RWPE1 (cell line): ENCODE data around the gene TRRAP.
"Not testable (repeated sequence)": the region's sequence is repeated elsewhere in the genome, so short reads cannot be mapped to it uniquely, and the experiment has no call there.

Source experiments
- CTCF ChIA-PET: fragments of 350-600 bp; sonication (Branson Sonifier 250); formaldehyde crosslinking; extraction: SDS; loops from one replicate; lab custom pipeline; 2021; lab: Yijun Ruan, JAX
- POLR2A ChIA-PET: fragments of 400-600 bp; formaldehyde crosslinking; extraction: SDS; loops from one replicate; lab custom pipeline; 2020; ENCODE audit warnings: antibody characterized with exemption; ENCODE audit not compliant: low non-redundant PET; lab: Yijun Ruan, JAX
- DNase-seq: peaks from one replicate; pipeline ENCODE4 v3.0.0; 2012; ENCODE audit warnings: low spot score
- H3K27ac ChIP-seq: fragments of 450-650 bp; 2 replicates; pipeline ENCODE4 v1.5.1; 2017
- TF ChIP-seq, protein P1 (sequence below): fragments of 450-650 bp; conservative IDR thresholded peaks from 2 replicates; pipeline ENCODE4 v1.5.1; 2017; ENCODE audit warnings: low read depth, mild to moderate bottlenecking

The TRRAP gene

DNA sequence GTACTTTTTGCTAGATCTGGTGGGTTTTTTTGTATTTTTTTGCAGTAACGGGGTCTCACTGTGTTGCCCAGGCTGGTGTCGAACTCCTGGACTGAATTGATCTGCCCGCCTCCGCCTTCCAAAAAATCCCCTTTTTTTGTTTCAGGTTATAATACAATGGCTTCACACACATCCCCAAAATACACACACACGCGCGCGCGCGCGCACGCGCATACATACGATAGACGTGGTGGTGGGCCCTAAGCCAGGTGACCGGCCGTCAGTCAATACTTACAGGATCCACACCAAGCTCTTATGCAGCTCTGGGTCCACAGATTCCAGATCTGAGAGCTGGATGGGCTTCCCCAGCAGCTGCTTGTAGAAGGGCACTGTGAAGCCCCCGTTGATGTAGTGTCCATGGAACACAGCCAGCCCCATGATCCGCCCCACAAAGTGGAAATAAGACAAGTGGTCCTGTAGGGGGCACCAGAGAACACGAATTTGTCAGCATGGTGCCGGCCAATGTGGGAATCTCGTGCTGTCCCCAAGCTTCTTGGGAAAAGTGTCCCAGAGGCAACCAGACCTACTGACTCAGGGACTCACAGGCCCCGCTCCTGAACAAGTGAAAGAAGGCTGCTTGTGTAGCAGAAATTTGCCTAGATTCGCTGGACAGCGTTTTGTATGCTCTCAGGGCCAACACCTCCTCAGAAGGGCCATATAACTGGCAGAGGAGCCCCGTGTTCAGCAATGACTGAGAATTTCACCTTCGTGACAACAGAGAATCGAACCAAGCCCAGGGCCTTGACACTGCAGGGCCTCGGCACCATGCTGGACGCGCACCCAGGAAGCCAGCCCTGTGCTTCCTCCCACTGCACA lies 162.0 kb downstream of the TRRAP start:
- CTCF ChIA-PET = interaction anchor here (0.6 to 1.2 kb wide), 8 partner anchors 13 to 288 kb away, joined by 3 to 5 read pairs (median 3); no protein-coding TSS in a partner anchor
- POLR2A ChIA-PET = no interaction called here
- TF ChIP-seq, protein P1, sequence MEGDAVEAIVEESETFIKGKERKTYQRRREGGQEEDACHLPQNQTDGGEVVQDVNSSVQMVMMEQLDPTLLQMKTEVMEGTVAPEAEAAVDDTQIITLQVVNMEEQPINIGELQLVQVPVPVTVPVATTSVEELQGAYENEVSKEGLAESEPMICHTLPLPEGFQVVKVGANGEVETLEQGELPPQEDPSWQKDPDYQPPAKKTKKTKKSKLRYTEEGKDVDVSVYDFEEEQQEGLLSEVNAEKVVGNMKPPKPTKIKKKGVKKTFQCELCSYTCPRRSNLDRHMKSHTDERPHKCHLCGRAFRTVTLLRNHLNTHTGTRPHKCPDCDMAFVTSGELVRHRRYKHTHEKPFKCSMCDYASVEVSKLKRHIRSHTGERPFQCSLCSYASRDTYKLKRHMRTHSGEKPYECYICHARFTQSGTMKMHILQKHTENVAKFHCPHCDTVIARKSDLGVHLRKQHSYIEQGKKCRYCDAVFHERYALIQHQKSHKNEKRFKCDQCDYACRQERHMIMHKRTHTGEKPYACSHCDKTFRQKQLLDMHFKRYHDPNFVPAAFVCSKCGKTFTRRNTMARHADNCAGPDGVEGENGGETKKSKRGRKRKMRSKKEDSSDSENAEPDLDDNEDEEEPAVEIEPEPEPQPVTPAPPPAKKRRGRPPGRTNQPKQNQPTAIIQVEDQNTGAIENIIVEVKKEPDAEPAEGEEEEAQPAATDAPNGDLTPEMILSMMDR = peak; percentile 83
- H3K27ac ChIP-seq = peak overlapping the region; percentile 44
- DNase-seq = peak; percentile 83

DNA sequence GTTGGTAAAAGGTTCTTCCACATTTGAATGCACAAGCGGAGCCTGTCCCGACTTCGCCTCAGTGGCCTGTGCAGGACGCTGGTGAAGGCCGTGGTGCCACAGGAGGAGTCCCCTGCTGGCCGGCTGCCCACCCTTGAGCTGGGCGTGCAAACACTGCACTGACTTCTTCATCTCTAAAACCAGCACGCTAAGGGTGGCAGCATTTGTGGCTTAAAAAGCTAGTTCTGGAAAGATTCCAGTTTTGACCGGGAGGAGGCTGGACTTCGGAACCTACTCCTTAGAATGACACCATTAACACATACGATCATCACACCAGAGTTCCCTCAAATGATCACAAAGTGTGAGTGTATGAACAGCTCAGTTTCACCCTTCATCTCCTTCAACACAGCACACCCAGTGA lies 163.2 kb downstream of the TRRAP start:
- TF ChIP-seq, protein P1 = no peak
- H3K27ac ChIP-seq = peak overlapping the region; percentile 44
- POLR2A ChIA-PET = no interaction called here
- CTCF ChIA-PET = interaction anchor here (1.2 kb wide), 1 partner anchor 90 kb away, joined by 3 read pairs; no protein-coding TSS in a partner anchor
- DNase-seq = no peak

DNA sequence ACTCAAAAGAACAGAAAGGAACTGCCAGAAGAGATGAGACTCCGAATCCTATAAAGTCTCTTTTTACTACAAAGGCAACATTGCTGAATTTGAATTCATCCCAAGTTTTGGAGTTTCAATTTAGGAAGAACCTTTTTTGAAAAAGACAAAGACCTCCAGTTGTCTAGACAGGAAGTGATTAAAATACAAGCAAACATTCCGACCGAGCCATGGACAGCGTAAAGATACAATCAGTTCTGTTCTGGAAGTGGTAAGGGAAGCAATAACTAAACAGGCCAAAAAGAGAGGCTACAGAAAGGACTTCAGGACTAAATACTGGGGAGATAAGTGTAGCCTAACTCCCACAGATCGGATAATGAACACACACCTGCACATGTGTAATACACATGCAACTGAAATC lies 164.6 kb downstream of the TRRAP start:
- CTCF ChIA-PET = no interaction called here
- POLR2A ChIA-PET = no interaction called here
- TF ChIP-seq, protein P1 = no peak
- H3K27ac ChIP-seq = no peak overlapping the region
- DNase-seq = no peak

DNA sequence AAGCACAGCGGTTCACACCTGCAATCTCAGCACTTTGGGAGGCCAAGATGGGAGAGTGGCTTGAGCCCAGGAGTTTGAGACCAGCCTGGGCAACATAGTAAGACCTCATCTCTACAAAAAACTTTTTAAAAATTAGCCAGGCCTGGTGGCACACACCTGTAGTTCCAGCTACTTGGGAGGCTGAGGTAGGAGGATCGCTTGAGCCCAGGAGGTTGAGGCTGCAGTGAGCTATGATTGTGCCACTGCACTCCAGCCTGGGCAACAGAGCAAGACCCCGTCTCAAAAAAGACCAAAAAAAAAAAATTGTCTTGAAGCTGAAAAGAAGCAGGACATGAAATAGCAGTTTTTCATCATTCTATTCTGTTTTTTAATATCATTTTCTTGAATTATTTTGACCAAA lies 166.5 kb downstream of the TRRAP start:
- H3K27ac ChIP-seq, DNase-seq, CTCF ChIA-PET: not testable (repeated sequence)

DNA sequence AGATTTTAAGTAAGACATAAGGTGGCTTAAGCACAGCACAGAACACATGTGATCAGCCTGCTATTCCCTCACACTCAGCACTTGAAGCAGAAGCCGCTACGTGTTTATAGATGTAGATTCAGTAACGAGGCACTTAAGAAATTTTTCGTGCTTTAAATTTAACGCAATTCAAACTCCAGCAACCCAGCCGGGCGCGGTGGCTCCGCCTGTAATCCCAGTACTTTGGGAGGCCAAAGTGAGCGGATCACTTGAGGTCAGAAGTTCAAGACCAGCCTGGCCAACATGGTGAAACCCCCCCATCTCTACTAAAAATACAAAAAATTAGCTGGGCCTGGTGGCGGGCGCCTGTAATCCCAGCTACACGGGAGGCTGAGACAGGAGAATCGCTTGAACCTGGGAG lies 167.9 kb downstream of the TRRAP start:
- DNase-seq, POLR2A ChIA-PET, CTCF ChIA-PET: not testable (repeated sequence)

More for the DNA sequence above, 166.5 kb downstream of the TRRAP start:
- POLR2A ChIA-PET = not testable (repeated sequence)

DNA sequence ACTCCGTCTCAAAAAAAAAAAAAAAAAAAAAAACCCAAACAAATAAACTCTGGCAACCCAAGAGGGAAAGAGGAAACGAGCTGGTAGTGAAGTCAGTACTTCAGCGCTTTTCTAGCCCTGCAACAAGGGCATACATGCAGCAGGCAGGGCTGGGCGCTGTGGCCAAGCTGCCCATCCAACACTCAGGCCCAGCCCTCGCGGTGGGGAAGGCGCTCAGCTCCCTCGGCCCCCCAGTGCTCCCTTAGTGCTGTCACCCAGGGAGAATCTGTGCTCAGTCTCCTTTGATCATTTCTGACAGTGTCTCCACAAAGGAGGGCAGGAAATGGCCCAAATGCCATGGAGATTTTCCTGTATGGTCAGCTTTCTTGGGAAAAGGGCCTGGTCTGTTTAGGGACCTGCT lies 168.4 kb downstream of the TRRAP start:
- DNase-seq = no peak
- H3K27ac ChIP-seq = peak overlapping the region; percentile 23
- TF ChIP-seq, protein P1 = no peak
- ChIA-PET CTCF (no interaction called here), POLR2A (no interaction called here)

More for the DNA sequence above, 167.9 kb downstream of the TRRAP start:
- H3K27ac ChIP-seq = peak overlapping the region; percentile 23; the same call in 1 of the 2 replicates

DNA sequence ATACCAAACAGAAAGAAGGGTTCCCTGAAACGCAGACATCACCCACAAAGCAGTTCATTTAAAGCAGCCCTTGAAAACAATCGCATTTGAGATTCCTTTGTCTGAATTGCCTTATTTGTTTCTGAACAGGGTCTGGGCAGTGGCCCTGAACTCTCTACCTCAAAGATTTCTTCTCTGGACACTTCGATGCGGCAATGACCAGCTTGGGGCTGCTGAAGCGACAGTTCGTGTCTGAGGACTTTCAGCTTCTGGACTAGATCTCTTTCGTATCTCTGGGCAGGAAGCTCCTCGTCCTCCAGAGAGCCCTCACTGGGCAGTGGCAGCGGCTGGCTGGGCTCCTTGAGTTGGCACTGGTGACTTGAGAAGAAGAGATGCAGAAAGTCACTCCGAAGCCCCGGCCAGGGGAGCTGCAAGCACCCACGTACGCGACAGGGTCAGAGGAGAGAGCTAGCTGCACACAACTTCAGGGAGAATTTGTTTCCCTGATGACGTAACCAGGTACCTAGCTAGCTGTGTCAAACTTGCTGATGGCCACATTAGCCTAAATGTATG lies 169.3 kb downstream of the TRRAP start:
- CTCF ChIA-PET = no interaction called here
- TF ChIP-seq, protein P1 = no peak
- DNase-seq = no peak
- POLR2A ChIA-PET = no interaction called here
- no peak overlapping the region for H3K27ac ChIP-seq
